Neural cell (in vitro differentiated cells): ENCODE results near the gene TBX4. TPM values are rescaled to one million over a fixed set of nuclear protein-coding genes. Genes with fewer than 3 reads are reported as not detected.

Experiments used
- H2AFZ ChIP-seq: fragments of 200-600, 300-800 bp; sonication (generic), shearing (Covaris generic); 2 replicates; pipeline ENCODE4 v1.6.0; 2014; ENCODE audit warnings: low read depth, mild to moderate bottlenecking, antibody characterized with exemption, low read length, moderate library complexity
- H3F3A ChIP-seq: fragments of 200-600 bp; shearing (Covaris generic); 2 replicates; pipeline ENCODE4 v1.6.1; 2016; ENCODE audit warnings: mild to moderate bottlenecking, moderate library complexity, mixed read lengths, antibody characterized with exemption, low read length; ENCODE audit not compliant: insufficient read depth, poor library complexity, severe bottlenecking
- H3K27ac ChIP-seq: fragments of 200-600, 300-800 bp; sonication (generic), shearing (Covaris generic); 2 replicates; pipeline ENCODE4 v1.5.1; 2014; ENCODE audit warnings: mild to moderate bottlenecking, low read length, moderate library complexity
- H3K27me3 ChIP-seq: fragments of 300-800, 200-600 bp; sonication (generic), shearing (Covaris generic); 2 replicates; pipeline ENCODE4 v1.6.0; 2014; ENCODE audit warnings: mild to moderate bottlenecking, low read depth, low read length, moderate library complexity; ENCODE audit not compliant: insufficient read depth
- H3K36me3 ChIP-seq: fragments of 300-800, 200-600 bp; sonication (generic), shearing (Covaris generic); 2 replicates; pipeline ENCODE4 v1.5.1; 2014; ENCODE audit warnings: mild to moderate bottlenecking, antibody characterized with exemption, low read length, moderate library complexity; ENCODE audit not compliant: insufficient read depth
- H3K4me2 ChIP-seq: fragments of 300-800, 200-600 bp; sonication (generic), shearing (Covaris generic); 2 replicates; pipeline ENCODE4 v1.6.0; 2014; ENCODE audit warnings: mild to moderate bottlenecking, low read length
- H3K4me3 ChIP-seq: fragments of 300-800, 200-600 bp; sonication (generic), shearing (Covaris generic); 2 replicates; pipeline ENCODE4 v1.5.1; 2014; ENCODE audit warnings: mild to moderate bottlenecking, low read length, moderate library complexity
- H3K79me2 ChIP-seq: fragments of 200-600 bp; shearing (Covaris generic); replicated peaks from 2 replicates; pipeline ENCODE4 v1.6.0; 2014; ENCODE audit warnings: mild to moderate bottlenecking, low read length, moderate library complexity; ENCODE audit not compliant: insufficient read depth
- H3K9ac ChIP-seq: fragments of 300-800, 200-600 bp; sonication (generic), shearing (Covaris generic); 2 replicates; pipeline ENCODE4 v1.6.1; 2016; ENCODE audit warnings: mild to moderate bottlenecking, low read length, mixed read lengths
- H3K9me2 ChIP-seq: fragments of 200-600 bp; shearing (Covaris generic); 2 replicates; pipeline ENCODE4 v1.6.1; 2016; ENCODE audit warnings: mild to moderate bottlenecking, low read length, mixed read lengths; ENCODE audit not compliant: insufficient read depth
- H3K9me3 ChIP-seq: fragments of 200-600, 300-800 bp; sonication (generic), shearing (Covaris generic); 2 replicates; pipeline ENCODE4 v1.6.1; 2016; ENCODE audit warnings: mild to moderate bottlenecking, mixed run types, low read length, moderate library complexity, mixed read lengths
- H4K20me1 ChIP-seq: fragments of 200-600 bp; shearing (Covaris generic); 2 replicates; pipeline ENCODE4 v1.6.1; 2016; ENCODE audit warnings: mild to moderate bottlenecking, mixed run types; ENCODE audit not compliant: insufficient read depth
- EP300 ChIP-seq: fragments of 450-650 bp; conservative IDR thresholded peaks from 2 replicates; pipeline ENCODE4 v1.6.1; 2014; ENCODE audit warnings: antibody characterized with exemption, mild to moderate bottlenecking, moderate library complexity; ENCODE audit not compliant: poor library complexity, severe bottlenecking
- EZH2 ChIP-seq: fragments of 200-600, 300-800 bp; shearing (Covaris generic), sonication (generic); IDR thresholded peaks from 2 replicates; pipeline ENCODE4 v1.6.1; 2014; ENCODE audit warnings: antibody characterized with exemption, low read length, borderline replicate concordance, mild to moderate bottlenecking; ENCODE audit not compliant: insufficient read depth, poor library complexity, severe bottlenecking
- MXI1 ChIP-seq: fragments of 450-650 bp; conservative IDR thresholded peaks from 2 replicates; pipeline ENCODE4 v1.6.1; 2014; ENCODE audit warnings: antibody characterized with exemption, mild to moderate bottlenecking; ENCODE audit not compliant: poor library complexity, severe bottlenecking
- POLR2AphosphoS5 ChIP-seq: IDR thresholded peaks from 2 replicates; pipeline ENCODE4 v1.6.1; 2012
- RAD21 ChIP-seq: fragments of 450-650 bp; conservative IDR thresholded peaks from 2 replicates; pipeline ENCODE4 v1.6.1; 2014; ENCODE audit warnings: antibody characterized with exemption, mild to moderate bottlenecking, moderate library complexity
- SMC3 ChIP-seq: fragments of 450-650 bp; conservative IDR thresholded peaks from 2 replicates; pipeline ENCODE4 v1.6.1; 2014; ENCODE audit warnings: antibody characterized with exemption, mild to moderate bottlenecking, moderate library complexity; ENCODE audit not compliant: poor library complexity
- TAF1 ChIP-seq: IDR thresholded peaks from 2 replicates; pipeline ENCODE4 v1.6.1; 2012; ENCODE audit warnings: low read depth
- polyA plus RNA-seq: library from polyadenylated mRNA; depleted of rRNA; stranded (reverse); fragments of >200 nt; gene quantifications from 2 replicates; pipeline ENCODE4 v1.2.3, GENCODE V29; 2014
- TF ChIP-seq, protein P1 (sequence below): fragments of 450-650 bp; IDR thresholded peaks from 2 replicates; pipeline ENCODE4 v1.5.1; 2014; ENCODE audit warnings: antibody characterized with exemption, mild to moderate bottlenecking, moderate library complexity; ENCODE audit not compliant: poor library complexity, severe bottlenecking
- TF ChIP-seq, protein P2 (sequence below): IDR thresholded peaks from 2 replicates; pipeline ENCODE4 v1.6.1; 2012; ENCODE audit warnings: borderline replicate concordance

TBX4 gene
- polyA plus RNA-seq, 1 donor from 2014 or later: not detected

GRCh38 chr17:61461967-61462718 lies 9.9 kb downstream of the TBX4 start:
- no peak overlapping the region for H3K27ac ChIP-seq
- H3K4me2 ChIP-seq: no peak overlapping the region
- H3K79me2 ChIP-seq: no peaks in the 10 kb centered on the region
- no peaks in the 10 kb centered on the region for H3K9me2 ChIP-seq
- no peak overlapping the region for H3K9ac ChIP-seq
- peaks cover 3% of the 10 kb centered on the region for H3K9me3 ChIP-seq
- TF ChIP-seq TAF1 (no peak), MXI1 (no peak), SMC3 (no peak), POLR2AphosphoS5 (no peak), EZH2 (no peak), EP300 (no peak), RAD21 (no peak)
- TF ChIP-seq, protein P1, sequence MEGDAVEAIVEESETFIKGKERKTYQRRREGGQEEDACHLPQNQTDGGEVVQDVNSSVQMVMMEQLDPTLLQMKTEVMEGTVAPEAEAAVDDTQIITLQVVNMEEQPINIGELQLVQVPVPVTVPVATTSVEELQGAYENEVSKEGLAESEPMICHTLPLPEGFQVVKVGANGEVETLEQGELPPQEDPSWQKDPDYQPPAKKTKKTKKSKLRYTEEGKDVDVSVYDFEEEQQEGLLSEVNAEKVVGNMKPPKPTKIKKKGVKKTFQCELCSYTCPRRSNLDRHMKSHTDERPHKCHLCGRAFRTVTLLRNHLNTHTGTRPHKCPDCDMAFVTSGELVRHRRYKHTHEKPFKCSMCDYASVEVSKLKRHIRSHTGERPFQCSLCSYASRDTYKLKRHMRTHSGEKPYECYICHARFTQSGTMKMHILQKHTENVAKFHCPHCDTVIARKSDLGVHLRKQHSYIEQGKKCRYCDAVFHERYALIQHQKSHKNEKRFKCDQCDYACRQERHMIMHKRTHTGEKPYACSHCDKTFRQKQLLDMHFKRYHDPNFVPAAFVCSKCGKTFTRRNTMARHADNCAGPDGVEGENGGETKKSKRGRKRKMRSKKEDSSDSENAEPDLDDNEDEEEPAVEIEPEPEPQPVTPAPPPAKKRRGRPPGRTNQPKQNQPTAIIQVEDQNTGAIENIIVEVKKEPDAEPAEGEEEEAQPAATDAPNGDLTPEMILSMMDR: no peak
- TF ChIP-seq, protein P2, sequence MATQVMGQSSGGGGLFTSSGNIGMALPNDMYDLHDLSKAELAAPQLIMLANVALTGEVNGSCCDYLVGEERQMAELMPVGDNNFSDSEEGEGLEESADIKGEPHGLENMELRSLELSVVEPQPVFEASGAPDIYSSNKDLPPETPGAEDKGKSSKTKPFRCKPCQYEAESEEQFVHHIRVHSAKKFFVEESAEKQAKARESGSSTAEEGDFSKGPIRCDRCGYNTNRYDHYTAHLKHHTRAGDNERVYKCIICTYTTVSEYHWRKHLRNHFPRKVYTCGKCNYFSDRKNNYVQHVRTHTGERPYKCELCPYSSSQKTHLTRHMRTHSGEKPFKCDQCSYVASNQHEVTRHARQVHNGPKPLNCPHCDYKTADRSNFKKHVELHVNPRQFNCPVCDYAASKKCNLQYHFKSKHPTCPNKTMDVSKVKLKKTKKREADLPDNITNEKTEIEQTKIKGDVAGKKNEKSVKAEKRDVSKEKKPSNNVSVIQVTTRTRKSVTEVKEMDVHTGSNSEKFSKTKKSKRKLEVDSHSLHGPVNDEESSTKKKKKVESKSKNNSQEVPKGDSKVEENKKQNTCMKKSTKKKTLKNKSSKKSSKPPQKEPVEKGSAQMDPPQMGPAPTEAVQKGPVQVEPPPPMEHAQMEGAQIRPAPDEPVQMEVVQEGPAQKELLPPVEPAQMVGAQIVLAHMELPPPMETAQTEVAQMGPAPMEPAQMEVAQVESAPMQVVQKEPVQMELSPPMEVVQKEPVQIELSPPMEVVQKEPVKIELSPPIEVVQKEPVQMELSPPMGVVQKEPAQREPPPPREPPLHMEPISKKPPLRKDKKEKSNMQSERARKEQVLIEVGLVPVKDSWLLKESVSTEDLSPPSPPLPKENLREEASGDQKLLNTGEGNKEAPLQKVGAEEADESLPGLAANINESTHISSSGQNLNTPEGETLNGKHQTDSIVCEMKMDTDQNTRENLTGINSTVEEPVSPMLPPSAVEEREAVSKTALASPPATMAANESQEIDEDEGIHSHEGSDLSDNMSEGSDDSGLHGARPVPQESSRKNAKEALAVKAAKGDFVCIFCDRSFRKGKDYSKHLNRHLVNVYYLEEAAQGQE: no peak
- H4K20me1 ChIP-seq: no peaks in the 10 kb centered on the region
- peak overlapping the region; percentile 58 for H3K4me3 ChIP-seq
- H2AFZ ChIP-seq: no peak overlapping the region
- H3K36me3 ChIP-seq: no peaks in the 10 kb centered on the region
- no peaks in the 10 kb centered on the region for H3F3A ChIP-seq
- peaks cover 81% of the 10 kb centered on the region for H3K27me3 ChIP-seq

DNA sequence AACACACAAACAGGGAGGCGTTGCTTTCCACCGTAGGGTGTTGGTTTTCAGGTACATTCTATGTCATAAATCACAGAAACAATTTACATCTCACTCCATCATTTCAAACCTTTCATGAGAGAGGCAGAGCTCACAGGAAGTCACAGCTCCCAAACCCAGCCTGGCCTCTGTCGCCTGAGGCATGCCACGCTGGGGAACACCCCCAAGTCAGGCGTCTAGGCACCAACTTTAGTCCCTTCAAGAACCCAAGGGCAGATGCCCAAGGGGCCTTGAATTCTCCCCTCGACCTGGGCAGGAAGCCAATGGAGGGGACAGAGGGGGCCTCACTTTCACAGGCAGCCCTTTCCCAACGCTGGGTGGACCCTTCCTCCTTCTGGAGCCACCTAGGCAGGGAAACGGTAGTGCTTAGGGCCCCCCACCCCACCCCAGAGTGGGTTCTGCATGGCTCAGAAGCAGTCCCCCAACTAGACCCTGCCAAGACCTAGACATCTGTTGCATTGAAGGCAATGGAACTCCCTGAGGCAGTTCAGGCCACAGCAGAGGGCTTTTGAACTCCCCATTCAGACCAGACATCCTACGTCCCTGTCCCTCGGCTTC lies 10.6 kb downstream of the TBX4 start:
- Histone ChIP-seq H3K4me2 (no peak overlapping the region), H2AFZ (no peak overlapping the region), H3K4me3 (peak overlapping the region; percentile 58)

More for the DNA sequence above, 10.6 kb downstream of the TBX4 start:
- H4K20me1 ChIP-seq: no peaks in the 10 kb centered on the region
- no peaks in the 10 kb centered on the region for H3K79me2 ChIP-seq
- H3K9me3 ChIP-seq: peaks cover 3% of the 10 kb centered on the region
- no peaks in the 10 kb centered on the region for H3K9me2 ChIP-seq
- H3K27me3 ChIP-seq: peaks cover 74% of the 10 kb centered on the region
- H3K9ac ChIP-seq: no peak overlapping the region
- H3K27ac ChIP-seq: no peak overlapping the region
- no peaks in the 10 kb centered on the region for H3F3A ChIP-seq
- H3K36me3 ChIP-seq: no peaks in the 10 kb centered on the region
- TF ChIP-seq EZH2: no peak
- no peak for TF ChIP-seq SMC3
- no peak for TF ChIP-seq MXI1
- no peak for TF ChIP-seq RAD21
- TF ChIP-seq POLR2AphosphoS5: no peak
- TF ChIP-seq EP300: no peak
- TF ChIP-seq, protein P1: no peak
- no peak for TF ChIP-seq TAF1
- TF ChIP-seq, protein P2: no peak
